ENCODE results near the gene ANKRD50.

The ANKRD50 gene

GRCh38 chr4:124712372-124713184 lies at the start of gene ANKRD50:
Gene ANKRD50, minus strand, starts transcription at chr4:124712732. Its CDS starts 2,221 bp downstream, at chr4:124710511.
- no peak for TF ChIP-seq EZH2 (IDR thresholded peaks at IDR 0.05; ENCODE audit: borderline replicate concordance, low read depth, low read length, severe bottlenecking)
- no peak for TF ChIP-seq CTCF (IDR thresholded peaks at IDR 0.05; ENCODE audit: borderline replicate concordance, extremely low read depth, low read length, poor library complexity, severe bottlenecking)
- Histone ChIP-seq H3K4me2 (ENCODE audit: insufficient read depth, low read length) (peak within 1 kb of the TSS; percentile 83), H2AFZ (ENCODE audit: low read depth, low read length) (peak within 1 kb of the TSS; percentile 86), H3K4me3 (ENCODE audit: low read depth in 1 of 2, low read length in 2 of 2) (peak within 1 kb of the TSS; percentile 65 to 85), H3K9ac (ENCODE audit: low read depth, low read length) (peak within 1 kb of the TSS; percentile 91), H3K36me3 (ENCODE audit: insufficient read depth, low read length) (peaks cover 2% of the 10 kb centered on the region; the same call in 1 of the 2 replicates), H3K79me2 (ENCODE audit: insufficient read depth, low read length) (peaks cover 44% of the 10 kb centered on the region), H3K27me3 (ENCODE audit: insufficient read depth, low read length, poor library complexity) (no peaks in the 10 kb centered on the region), H3K9me3 (ENCODE audit: insufficient read depth, low read length, severe bottlenecking) (no peaks in the 10 kb centered on the region), H3K4me1 (ENCODE audit: insufficient read depth, low read length) (peaks cover 64% of the 10 kb centered on the region), H4K20me1 (ENCODE audit: insufficient read depth, low read length) (peaks cover 12% of the 10 kb centered on the region; the same call in 1 of the 2 replicates), H3K27ac (ENCODE audit: low read length) (peak within 1 kb of the TSS; percentile 86)
- ATAC-seq (ENCODE audit: insufficient read depth, low read depth) (peak; percentile 70), DNase-seq (peak; percentile 93)

- no peak for TF ChIP-seq EZH2 (IDR thresholded peaks at IDR 0.05; ENCODE audit: borderline replicate concordance, low read depth, low read length, severe bottlenecking)
- no peak for TF ChIP-seq CTCF (IDR thresholded peaks at IDR 0.05; ENCODE audit: borderline replicate concordance, extremely low read depth, low read length, poor library complexity, severe bottlenecking)
- Histone ChIP-seq H3K36me3 (ENCODE audit: insufficient read depth, low read length) (no peaks in the 10 kb centered on the region), H4K20me1 (ENCODE audit: insufficient read depth, low read length) (no peaks in the 10 kb centered on the region), H2AFZ (ENCODE audit: low read depth, low read length) (no peak overlapping the region), H3K79me2 (ENCODE audit: insufficient read depth, low read length) (no peaks in the 10 kb centered on the region), H3K4me3 (ENCODE audit: low read depth in 1 of 2, low read length in 2 of 2) (no peak overlapping the region), H3K4me2 (ENCODE audit: insufficient read depth, low read length) (no peak overlapping the region), H3K4me1 (ENCODE audit: insufficient read depth, low read length) (no peaks in the 10 kb centered on the region), H3K27me3 (ENCODE audit: insufficient read depth, low read length, poor library complexity) (no peaks in the 10 kb centered on the region), H3K9me3 (ENCODE audit: insufficient read depth, low read length, severe bottlenecking) (no peaks in the 10 kb centered on the region), H3K27ac (ENCODE audit: low read length) (no peak overlapping the region), H3K9ac (ENCODE audit: low read depth, low read length) (no peak overlapping the region)
- ATAC-seq (ENCODE audit: insufficient read depth, low read depth), result no peak
- no peak for DNase-seq
Observed at GRCh38 chr4:124757126-124757525, 44.6 kb upstream of the ANKRD50 start.

GRCh38 chr4:124754681-124755080 lies 42.1 kb upstream of the ANKRD50 start:
- H3K4me1 ChIP-seq (ENCODE audit: insufficient read depth, low read length), result no peaks in the 10 kb centered on the region
- no peaks in the 10 kb centered on the region for H3K36me3 ChIP-seq (ENCODE audit: insufficient read depth, low read length)
- H3K27ac ChIP-seq (ENCODE audit: low read length), result no peak overlapping the region
- ATAC-seq (ENCODE audit: insufficient read depth, low read depth) (no peak), DNase-seq (no peak)
- H3K9me3 ChIP-seq (ENCODE audit: insufficient read depth, low read length, severe bottlenecking), result no peaks in the 10 kb centered on the region
- no peak overlapping the region for H3K4me3 ChIP-seq (ENCODE audit: low read depth in 1 of 2, low read length in 2 of 2)
- H3K4me2 ChIP-seq (ENCODE audit: insufficient read depth, low read length), result no peak overlapping the region
- TF ChIP-seq EZH2 (IDR thresholded peaks at IDR 0.05; ENCODE audit: borderline replicate concordance, low read depth, low read length, severe bottlenecking) (no peak), CTCF (IDR thresholded peaks at IDR 0.05; ENCODE audit: borderline replicate concordance, extremely low read depth, low read length, poor library complexity, severe bottlenecking) (no peak)
- H2AFZ ChIP-seq (ENCODE audit: low read depth, low read length), result no peak overlapping the region
- no peaks in the 10 kb centered on the region for H3K79me2 ChIP-seq (ENCODE audit: insufficient read depth, low read length)
- H3K9ac ChIP-seq (ENCODE audit: low read depth, low read length), result no peak overlapping the region
- no peaks in the 10 kb centered on the region for H4K20me1 ChIP-seq (ENCODE audit: insufficient read depth, low read length)
- H3K27me3 ChIP-seq (ENCODE audit: insufficient read depth, low read length, poor library complexity), result no peaks in the 10 kb centered on the region
